ENCODE results near the gene ZNF160. TPM values are rescaled to one million over a fixed set of nuclear protein-coding genes. Genes with fewer than 3 reads are reported as not detected.

Gene ZNF160
- total and polyA plus RNA-seq, 2 experiments from 2014 or later, result 16.9 to 48.7 TPM

DNA sequence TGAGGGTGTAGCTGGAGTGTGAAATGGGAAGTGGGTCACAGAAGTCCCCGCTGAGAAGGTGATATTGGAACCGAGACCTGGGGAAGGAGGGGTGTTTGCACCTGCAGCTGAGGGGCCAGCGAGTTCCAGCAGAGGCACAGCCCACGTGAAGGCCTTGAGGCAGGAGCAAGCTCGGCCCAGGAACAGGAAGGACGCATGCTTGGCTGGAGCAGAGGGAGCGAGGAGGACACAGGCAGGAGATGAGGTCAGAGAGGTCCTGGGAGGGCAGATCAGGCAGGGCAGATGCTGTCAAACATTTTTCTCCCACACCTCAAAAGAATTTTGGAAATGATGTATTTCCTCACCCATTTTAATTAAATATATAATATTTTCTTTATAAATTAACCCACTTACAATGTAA is 20.2 kb upstream of the ZNF160 start:
- peaks cover 4% of the 10 kb centered on the region for H3K27me3 Mint-ChIP-seq (ENCODE audit: insufficient read depth, low read depth, poor library complexity)
- no peaks in the 10 kb centered on the region for H3K9me2 ChIP-seq (ENCODE audit: insufficient read depth)
- no peak overlapping the region for H3K4me2 ChIP-seq
- peaks cover 3% of the 10 kb centered on the region; the same call in 1 of the 3 replicates for H3K9me3 Mint-ChIP-seq
- DNase-seq (ENCODE audit: low spot score) (no peak), ATAC-seq (no peak)
- no peak overlapping the region for H3K4me3 Mint-ChIP-seq
- H3K4me3 ChIP-seq, result no peak overlapping the region
- H3K4me1 ChIP-seq (ENCODE audit: insufficient read depth), result no peaks in the 10 kb centered on the region
- peaks cover 9% of the 10 kb centered on the region; the same call in 2 of the 3 replicates for H3K36me3 Mint-ChIP-seq (ENCODE audit: low read depth)
- no peak overlapping the region for H2AFZ ChIP-seq
- no peaks in the 10 kb centered on the region for H3K36me3 ChIP-seq (ENCODE audit: insufficient read depth)
- no peaks in the 10 kb centered on the region for H3K79me2 ChIP-seq (replicated peaks; ENCODE audit: insufficient read depth)
- no peaks in the 10 kb centered on the region for H3F3A ChIP-seq (replicated peaks; ENCODE audit: low read depth)
- H3K27me3 ChIP-seq (ENCODE audit: insufficient read depth), result no peaks in the 10 kb centered on the region
- no peak overlapping the region for H3K27ac Mint-ChIP-seq
- no peaks in the 10 kb centered on the region for H4K20me1 ChIP-seq (replicated peaks; ENCODE audit: insufficient read depth)
- peaks cover 4% of the 10 kb centered on the region; the same call in 1 of the 3 replicates for H3K4me1 Mint-ChIP-seq
- no peak overlapping the region for H3K27ac ChIP-seq (ENCODE audit: low read depth)
- TF ChIP-seq POLR2AphosphoS5 (IDR thresholded peaks at IDR 0.05; ENCODE audit: low read depth) (no peak), CREB1 (CRISPR knock-in tag; IDR thresholded peaks at IDR 0.05; ENCODE audit: low read depth) (no peak), ZNF331 (CRISPR knock-in tag; IDR thresholded peaks at IDR 0.05; ENCODE audit: low read depth) (no peak), EZH2 (IDR thresholded peaks at IDR 0.05; ENCODE audit: low read depth, unreplicated experiment) (no peak), ETS1 (IDR thresholded peaks at IDR 0.05) (no peak), NANOG (IDR thresholded peaks at IDR 0.05; ENCODE audit: borderline replicate concordance) (no peak), EZH2phosphoT487 (IDR thresholded peaks at IDR 0.05; ENCODE audit: unreplicated experiment) (no peak), ZNF114 (CRISPR knock-in tag; IDR thresholded peaks at IDR 0.05) (no peak), ZNF462 (CRISPR knock-in tag; IDR thresholded peaks at IDR 0.05) (no peak)
- TF ChIP-seq, protein P1, sequence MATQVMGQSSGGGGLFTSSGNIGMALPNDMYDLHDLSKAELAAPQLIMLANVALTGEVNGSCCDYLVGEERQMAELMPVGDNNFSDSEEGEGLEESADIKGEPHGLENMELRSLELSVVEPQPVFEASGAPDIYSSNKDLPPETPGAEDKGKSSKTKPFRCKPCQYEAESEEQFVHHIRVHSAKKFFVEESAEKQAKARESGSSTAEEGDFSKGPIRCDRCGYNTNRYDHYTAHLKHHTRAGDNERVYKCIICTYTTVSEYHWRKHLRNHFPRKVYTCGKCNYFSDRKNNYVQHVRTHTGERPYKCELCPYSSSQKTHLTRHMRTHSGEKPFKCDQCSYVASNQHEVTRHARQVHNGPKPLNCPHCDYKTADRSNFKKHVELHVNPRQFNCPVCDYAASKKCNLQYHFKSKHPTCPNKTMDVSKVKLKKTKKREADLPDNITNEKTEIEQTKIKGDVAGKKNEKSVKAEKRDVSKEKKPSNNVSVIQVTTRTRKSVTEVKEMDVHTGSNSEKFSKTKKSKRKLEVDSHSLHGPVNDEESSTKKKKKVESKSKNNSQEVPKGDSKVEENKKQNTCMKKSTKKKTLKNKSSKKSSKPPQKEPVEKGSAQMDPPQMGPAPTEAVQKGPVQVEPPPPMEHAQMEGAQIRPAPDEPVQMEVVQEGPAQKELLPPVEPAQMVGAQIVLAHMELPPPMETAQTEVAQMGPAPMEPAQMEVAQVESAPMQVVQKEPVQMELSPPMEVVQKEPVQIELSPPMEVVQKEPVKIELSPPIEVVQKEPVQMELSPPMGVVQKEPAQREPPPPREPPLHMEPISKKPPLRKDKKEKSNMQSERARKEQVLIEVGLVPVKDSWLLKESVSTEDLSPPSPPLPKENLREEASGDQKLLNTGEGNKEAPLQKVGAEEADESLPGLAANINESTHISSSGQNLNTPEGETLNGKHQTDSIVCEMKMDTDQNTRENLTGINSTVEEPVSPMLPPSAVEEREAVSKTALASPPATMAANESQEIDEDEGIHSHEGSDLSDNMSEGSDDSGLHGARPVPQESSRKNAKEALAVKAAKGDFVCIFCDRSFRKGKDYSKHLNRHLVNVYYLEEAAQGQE (IDR thresholded peaks at IDR 0.05; ENCODE audit: unreplicated experiment), result no peak
